Putamen (tissue), 1 donor: Measurements from ENCODE around the gene ZCCHC4.

Source experiments
- DNase-seq: peaks from one replicate; pipeline ENCODE4 v3.0.0-alpha.2; 2016; ENCODE audit warnings: low spot score

Gene ZCCHC4

DNA sequence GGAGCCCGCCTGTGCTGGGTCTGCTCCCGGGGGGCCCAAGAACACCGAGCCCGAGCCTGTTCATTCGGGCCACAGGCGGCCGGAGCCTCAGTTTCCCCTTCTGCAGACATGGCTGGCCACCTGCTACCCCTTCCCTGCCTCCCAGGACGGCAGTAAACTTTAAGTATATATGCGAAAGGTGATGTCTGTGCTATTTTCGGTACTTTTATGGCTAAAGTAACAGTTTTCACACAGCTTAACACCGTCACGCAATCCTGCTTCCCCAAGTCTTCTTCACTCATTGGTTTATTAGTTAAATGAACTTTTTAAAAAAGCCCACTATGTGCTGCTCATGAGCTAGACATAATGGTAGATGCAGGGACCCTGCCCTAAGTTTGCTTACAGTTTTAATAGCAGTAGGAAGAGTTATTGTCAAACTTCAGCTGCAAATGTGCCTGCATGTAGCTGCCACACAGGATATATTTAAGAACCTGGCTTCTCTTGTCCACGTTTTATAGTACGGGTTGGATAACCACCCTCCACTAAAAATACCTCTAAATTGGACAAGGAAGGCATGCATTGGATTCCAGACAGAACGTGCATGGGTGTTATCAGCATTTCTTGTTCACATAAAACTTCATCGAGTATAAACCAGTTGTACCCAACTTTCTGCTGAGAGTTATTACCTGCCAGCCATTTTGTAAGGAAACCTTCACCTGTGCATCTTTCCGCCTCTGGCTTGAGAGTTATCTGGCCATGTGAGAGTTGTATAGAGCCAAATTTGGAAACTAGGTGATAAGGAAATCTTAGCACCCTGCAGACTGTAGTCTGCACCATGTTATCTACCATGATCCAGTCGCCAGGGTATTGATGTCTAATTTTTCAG lies 65.2 kb downstream of the ZCCHC4 start:
- no peak for DNase-seq

DNA sequence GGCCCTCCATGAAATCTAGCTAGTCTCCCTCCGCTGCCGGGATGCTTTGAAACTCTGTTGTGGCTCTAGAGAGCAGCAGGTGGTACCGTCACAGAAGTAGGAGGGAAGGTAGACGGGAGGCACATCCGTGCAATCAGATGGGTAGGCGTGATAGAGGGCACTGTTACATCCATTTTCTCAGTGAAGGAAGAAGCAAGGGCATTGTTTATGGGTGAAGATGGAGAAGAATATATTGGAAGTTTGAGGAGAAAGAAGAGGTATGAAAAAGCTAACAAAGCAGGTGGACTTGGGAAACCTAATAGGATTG lies 65.8 kb downstream of the ZCCHC4 start:
- DNase-seq, result no peak

DNA sequence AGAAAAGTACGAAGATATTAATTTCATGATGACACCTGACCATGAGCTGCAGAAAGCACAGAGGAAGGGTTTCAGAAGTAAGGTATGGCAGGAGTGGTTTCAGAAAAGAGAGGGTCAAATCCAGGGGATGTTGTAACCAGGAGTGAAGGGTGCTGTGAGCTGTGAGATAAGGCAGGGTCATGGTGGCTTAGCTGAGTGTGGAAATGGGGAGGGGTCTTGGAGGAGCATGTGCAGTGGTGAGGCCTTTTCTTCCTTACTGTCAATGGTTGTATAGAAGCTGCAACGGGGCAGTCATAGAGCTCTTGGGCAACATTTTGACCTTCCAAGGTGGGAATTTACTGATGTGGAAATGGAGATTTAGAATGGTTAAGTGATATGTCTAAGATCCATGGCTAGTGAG lies 67.0 kb downstream of the ZCCHC4 start:
- DNase-seq, result no peak

DNA sequence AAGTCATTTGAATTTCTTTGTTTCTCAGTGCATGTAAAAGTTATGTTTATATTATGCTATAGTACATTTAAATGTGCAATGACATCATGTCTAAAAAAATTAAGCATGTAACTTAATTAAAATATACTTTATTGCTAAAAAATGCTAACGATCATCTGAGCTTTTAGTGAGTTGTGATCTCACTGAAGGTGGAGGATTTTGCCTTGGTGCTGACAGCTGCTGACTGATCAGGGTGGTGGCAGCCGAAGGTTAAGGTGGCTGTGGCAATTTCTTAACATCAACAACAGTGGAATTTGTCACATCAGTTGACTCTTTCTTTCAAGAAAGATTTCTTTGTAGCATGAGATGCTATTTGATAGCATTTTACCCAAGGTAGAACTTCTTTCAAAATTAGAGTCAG lies 71.1 kb downstream of the ZCCHC4 start:
- DNase-seq, result no peak

DNA sequence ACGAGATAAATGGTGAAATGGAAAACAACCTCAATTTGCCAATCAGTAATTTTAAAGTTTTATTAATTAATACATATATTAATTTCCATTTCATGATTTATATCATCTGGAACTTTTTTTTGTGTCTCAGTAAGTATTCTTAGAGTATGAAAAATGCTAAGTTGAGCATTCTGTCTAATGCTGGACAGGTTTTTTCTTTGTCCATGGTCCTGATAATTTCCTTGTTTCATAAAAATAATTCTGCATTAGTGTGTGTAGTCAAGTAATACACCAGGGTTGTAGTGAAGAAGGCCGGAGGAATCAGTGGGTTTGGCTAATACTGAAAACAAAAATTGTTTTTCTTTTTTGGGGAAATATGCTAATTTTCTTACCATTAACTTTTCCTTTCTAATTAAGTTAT lies 74.4 kb downstream of the ZCCHC4 start:
- no peak for DNase-seq

DNA sequence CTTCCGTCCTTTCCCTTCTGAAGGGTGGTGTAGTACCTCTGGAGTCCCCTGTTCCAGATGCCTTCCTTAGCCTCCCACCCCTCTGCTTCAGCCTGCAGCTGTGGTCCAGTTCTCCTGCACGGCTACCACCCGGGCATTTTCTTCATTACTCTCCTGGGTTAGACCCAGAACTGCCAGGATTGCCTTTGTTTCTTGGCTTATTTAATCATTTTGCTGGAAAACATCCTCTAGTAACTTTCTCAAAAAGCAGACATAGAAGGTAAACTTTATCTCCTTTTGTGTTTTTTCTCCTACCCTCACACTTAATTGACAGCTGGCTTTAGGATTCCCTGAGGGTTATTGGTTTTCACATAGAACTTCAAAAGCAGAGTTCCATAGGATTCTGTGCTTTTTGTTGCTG lies 84.7 kb downstream of the ZCCHC4 start:
- DNase-seq, result no peak

- DNase-seq, result no peak
Observed at GRCh38 chr4:25399510-25399909, 86.9 kb downstream of the ZCCHC4 start.

DNA sequence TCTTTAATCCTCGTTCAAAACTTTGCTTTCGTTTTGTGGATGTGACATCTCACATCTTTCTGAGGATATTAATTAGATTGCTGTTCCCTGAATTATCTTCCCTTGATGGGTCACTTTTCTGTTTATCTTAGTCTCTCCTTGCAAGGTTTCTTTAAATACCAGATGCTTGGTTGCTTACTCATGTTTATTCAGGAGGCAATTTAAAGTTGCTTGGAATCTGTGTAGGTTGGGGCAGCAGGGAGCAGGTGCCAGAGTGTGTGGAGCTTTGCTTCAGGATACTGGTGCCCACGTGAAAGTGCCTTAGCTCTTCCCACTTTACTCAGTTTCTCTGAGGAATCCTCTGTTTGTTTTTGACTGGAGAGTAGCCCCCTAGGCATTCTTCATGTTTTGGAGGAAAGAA lies 88.5 kb downstream of the ZCCHC4 start:
- DNase-seq, result no peak

DNA sequence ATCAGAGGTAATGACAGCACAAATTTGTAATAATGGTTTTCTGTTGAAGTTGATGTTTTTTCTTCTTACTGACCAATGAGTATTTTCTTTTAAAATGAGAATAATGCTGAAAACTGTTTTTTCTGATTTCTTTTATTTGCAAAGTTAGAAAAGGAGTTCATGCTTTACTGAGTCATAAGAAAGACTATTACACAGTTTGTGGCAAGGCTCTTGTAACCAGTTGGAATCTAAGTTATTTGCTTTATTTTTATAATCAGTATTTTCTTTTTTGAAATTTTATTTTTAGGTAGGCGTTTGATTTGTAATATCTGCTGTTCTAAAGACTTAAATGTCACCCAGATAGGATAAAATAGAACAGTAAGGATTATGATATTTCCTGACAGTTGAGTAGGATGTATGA lies 89.9 kb downstream of the ZCCHC4 start:
- DNase-seq, result peak; percentile 23

- no peak for DNase-seq
Observed at GRCh38 chr4:25403699-25404098, 91.1 kb downstream of the ZCCHC4 start.

DNA sequence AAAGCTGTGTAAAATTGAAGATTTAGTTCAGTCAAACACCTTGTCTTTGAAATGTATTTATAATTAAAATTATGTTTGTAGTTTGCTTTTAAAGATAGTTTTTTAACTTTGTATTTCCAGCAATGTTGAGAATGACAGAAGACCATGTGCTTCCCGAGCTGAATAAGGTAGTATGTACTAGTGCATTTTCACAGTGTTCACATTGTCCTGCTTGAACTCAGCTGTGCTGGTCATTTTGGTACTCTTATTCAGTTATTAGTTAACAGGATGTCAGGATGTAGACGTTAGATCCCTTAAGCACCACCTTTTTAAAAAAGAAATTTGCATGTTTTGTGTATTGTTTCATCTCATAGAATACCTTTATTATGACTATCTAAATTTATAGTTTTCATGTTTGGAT lies 92.9 kb downstream of the ZCCHC4 start:
- no peak for DNase-seq

- no peak for DNase-seq
Observed at GRCh38 chr4:25406081-25406692, 93.6 kb downstream of the ZCCHC4 start.

DNA sequence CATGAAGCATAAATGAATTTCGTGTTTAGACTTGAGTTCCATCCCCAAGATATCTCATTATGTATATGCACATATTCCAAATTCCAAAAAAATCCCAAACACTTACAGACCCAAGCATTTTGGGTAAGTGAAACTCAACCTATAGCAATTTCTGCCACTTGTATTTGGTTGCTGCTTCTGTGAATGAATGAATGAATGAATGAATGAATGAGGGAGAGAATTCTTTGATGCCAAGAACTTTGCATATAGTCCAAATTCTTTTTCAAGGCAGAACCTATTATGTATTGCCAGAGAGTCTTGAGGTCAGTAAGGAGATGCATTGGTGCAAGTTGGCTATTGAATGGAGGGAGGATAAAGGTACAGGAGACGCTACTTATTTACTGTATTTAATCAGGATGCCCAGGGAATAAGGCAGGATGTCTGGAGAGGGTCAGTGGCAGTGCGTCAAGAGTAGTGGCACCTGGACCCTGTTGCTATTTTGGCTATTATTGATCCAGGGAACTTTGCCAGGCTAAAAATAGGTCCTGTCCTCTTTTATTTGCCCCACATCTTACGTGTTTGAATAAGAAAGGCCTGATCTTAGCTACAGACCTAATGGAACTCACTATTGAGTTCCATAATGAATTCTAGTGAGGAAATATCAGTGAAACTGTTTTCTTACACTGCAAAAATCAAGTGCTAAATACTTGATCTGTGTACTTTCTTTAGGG lies 98.4 kb downstream of the ZCCHC4 start:
- DNase-seq, result no peak

DNA sequence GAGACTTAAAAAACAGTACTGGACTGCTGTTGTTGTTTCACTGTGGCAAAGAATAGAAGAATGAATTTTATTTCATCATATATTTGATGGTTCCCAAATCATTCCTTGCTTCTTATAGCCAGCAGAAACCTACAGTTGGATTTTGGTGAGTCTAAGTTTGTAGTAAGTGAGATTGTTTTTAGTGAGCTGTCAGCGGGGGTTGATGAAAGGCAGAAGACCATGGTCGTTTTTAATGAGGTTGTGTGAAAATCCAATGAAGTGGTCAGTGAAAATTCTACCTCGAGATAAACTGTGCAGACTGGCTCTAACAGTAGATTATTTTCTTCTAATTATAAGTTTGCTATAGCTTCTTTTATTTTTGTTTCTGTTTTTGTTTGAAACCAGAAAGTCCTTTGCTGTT lies 100.7 kb downstream of the ZCCHC4 start:
- no peak for DNase-seq

- DNase-seq, result no peak
Observed at GRCh38 chr4:25417014-25417413, 104.4 kb downstream of the ZCCHC4 start.
